GM21423 (cell line): ENCODE data around the gene GPR161.

ENCODE experiments used
- ATAC-seq: cut with Tn5 transposase; IDR thresholded peaks from one replicate; pipeline ENCODE4 v1.9.1; 2021; ENCODE audit warnings: mild to moderate bottlenecking, moderate library complexity; ENCODE audit not compliant: unreplicated experiment

GPR161 gene

DNA sequence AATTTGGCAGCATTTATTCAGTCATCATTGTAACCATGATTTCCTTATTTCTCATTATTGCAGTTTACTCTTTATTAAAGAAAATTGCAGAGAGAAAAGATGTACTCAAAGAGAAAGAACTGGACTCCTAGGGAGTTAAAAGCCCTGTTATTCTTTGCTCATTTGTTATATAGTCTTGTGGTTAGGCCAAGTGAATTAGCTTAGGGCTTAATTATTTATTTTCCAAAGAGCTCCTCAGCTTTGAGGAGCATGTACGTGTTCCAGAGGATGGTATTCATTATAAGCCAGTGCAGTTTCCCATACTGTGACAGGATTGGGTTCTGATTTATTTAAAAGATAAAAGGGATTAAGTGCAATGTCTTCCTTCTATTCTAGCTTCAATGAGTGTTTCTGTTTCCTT is 86.4 kb downstream of the GPR161 start:
- no peak for ATAC-seq

DNA sequence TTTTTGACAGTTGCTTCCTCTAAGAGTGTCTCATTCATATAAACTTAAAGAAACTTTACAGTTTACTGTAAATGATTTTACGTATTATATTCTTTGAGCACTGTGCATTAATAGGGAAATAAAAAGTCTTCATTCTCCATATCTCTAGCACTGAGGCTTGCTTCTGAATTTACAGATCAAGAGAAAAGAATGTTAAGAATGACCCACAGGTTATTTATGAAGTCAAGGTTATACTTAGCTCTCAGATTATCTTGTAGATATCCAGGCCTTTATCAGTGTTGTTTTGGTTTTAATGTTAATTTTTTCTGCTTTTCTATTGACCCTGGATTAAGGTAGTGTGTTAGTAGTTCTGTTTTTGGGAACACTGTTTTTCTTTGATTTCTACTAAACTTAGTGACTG is 91.4 kb downstream of the GPR161 start:
- no peak for ATAC-seq

DNA sequence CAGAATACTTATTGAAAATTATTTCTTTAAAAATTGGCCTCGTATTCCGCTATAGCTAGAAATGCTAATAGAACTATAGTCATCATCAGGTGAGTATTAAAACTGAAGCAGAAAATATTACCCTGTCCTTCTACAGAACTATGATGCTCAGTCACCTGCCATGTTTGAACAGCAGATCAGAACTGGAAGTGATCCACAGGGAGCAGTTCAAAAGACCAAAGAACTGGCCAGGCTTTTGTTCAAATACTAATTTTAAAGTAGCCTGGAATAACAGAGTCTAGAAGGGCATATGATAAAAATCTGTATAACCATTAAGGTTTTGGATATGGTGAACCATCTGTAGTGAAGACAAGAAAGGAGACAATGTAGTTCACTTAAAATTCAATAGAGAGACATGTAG is 94.4 kb downstream of the GPR161 start:
- ATAC-seq, result no peak

DNA sequence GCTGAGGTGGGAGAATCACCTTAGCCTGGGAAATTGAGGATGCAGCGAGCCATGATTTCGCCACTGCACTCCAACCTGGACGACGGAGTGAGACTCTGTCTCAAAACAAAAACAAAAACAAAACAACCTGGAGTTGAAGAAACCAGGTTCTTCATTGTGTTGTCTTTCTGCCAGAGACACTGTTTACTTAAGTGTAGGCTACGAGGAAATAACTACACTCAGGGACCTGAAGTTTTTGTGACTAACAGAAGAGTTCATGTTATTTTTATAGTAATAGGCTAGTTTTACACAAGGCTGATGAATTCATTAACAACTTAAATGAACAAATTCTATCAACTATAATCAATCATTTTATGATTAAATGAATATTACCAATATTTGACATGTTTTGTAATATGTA is 101.4 kb downstream of the GPR161 start:
- no peak for ATAC-seq

DNA sequence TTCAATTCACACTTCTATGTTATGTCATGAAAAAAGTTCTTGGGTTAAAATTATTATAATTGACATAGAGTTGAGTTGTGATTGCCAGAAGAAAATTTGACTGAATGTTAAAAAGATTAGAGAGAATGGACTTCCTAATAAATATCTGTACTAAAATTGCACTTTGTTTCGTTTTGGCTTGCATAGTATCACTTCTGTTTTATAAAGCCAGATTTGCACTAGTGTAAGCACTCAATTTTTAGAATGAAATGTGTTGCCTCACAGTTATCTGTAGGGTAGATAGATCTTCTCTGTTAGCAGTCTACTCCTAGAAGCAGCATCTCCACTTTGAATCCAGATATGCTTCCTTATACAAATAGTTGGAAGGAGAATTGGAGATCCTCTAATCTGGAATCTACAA is 104.7 kb downstream of the GPR161 start:
- no peak for ATAC-seq

DNA sequence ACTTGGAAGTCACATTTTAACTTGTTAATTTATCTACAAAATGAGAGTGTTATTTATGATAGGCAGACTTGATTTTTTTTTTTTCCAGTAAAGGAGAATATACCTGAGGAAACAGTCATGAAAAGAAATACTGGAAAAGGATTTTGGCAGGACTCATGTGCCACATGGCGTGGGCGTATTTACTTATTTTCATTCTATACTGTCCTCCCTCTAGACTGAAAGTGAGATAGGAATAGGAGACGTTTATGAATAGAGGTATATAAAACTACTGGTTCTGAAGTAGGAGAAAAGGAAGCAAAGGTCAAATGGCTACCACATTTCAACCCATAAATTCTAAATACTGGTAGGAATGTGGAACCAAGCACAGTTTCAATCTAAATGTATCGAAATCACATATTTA is 105.1 kb downstream of the GPR161 start:
- no peak for ATAC-seq

DNA sequence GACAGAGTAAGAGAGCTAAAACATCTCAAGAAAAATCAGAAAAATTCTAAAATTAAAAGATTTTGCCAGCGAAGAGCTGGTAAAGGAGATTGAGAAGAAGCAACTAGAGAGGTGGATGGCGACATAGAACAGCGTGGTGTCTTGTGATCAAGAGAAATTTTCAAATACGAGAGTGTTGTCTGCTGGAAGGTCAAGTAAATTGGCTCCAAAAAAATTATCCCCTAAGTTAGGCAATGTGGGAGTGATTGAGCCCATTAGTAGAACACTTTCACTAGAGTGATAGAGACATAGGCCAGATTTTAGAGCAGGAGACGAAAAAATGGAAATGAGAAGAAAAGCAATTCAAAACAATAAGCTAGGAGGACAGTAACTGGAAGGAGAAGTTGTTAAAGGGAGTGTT is 105.5 kb downstream of the GPR161 start:
- ATAC-seq, result no peak
